Hepatocyte (in vitro differentiated cells): ENCODE results near the gene SNX27.

Experiments used
- CTCF ChIP-seq: fragments of 200-600 bp; sonication (generic); IDR thresholded peaks from 2 replicates; pipeline ENCODE4 v1.5.1; 2016; ENCODE audit warnings: antibody characterized with exemption, mild to moderate bottlenecking; ENCODE audit not compliant: poor library complexity
- EZH2 ChIP-seq: fragments of 200-600 bp; sonication (generic); IDR thresholded peaks from 2 replicates; pipeline ENCODE4 v1.6.1; 2016; ENCODE audit warnings: antibody characterized with exemption, mild to moderate bottlenecking, borderline replicate concordance

GRCh38 chr1:151692226-151692625 is 80.4 kb downstream of the SNX27 start:
- TF ChIP-seq EZH2 (no peak), CTCF (no peak)
